Measurements from ENCODE around the gene ZNF549.

Gene ZNF549

DNA sequence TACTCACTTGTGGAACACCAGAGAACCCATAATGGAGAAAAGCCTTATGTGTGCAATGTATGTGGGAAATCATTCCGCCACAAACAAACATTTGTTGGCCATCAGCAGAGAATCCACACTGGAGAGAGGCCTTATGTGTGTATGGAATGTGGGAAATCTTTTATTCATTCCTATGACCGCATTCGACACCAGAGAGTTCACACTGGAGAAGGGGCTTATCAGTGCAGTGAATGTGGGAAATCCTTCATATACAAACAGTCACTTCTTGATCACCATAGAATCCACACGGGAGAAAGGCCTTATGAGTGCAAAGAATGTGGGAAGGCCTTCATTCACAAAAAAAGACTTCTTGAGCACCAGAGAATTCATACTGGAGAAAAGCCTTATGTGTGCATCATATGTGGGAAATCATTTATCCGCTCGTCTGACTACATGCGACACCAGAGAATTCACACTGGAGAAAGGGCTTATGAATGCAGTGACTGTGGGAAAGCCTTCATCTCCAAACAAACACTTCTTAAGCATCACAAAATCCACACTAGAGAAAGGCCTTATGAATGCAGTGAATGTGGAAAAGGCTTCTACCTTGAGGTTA lies 10.9 kb downstream of the ZNF549 start:
- H3K27ac ChIP-seq (ENCODE audit: low read depth, low read length) = no peak overlapping the region
- no peaks in the 10 kb centered on the region for H3K27me3 ChIP-seq (ENCODE audit: low read length)
- H3K4me3 ChIP-seq (ENCODE audit: insufficient read depth, low read length, poor library complexity, severe bottlenecking) = no peak overlapping the region
- H4K20me1 ChIP-seq (ENCODE audit: low read depth, low read length) = no peaks in the 10 kb centered on the region
- H3K79me2 ChIP-seq (ENCODE audit: insufficient read depth, low read length) = no peaks in the 10 kb centered on the region
- H3K9ac ChIP-seq (ENCODE audit: low read length) = no peak overlapping the region
- H3K9me2 ChIP-seq (replicated peaks; ENCODE audit: insufficient read depth, low read length) = no peaks in the 10 kb centered on the region
- no peak for TF ChIP-seq EZH2phosphoT487 (conservative IDR thresholded peaks at IDR 0.05; ENCODE audit: low read length)
- TF ChIP-seq, protein P1, sequence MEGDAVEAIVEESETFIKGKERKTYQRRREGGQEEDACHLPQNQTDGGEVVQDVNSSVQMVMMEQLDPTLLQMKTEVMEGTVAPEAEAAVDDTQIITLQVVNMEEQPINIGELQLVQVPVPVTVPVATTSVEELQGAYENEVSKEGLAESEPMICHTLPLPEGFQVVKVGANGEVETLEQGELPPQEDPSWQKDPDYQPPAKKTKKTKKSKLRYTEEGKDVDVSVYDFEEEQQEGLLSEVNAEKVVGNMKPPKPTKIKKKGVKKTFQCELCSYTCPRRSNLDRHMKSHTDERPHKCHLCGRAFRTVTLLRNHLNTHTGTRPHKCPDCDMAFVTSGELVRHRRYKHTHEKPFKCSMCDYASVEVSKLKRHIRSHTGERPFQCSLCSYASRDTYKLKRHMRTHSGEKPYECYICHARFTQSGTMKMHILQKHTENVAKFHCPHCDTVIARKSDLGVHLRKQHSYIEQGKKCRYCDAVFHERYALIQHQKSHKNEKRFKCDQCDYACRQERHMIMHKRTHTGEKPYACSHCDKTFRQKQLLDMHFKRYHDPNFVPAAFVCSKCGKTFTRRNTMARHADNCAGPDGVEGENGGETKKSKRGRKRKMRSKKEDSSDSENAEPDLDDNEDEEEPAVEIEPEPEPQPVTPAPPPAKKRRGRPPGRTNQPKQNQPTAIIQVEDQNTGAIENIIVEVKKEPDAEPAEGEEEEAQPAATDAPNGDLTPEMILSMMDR (IDR thresholded peaks at IDR 0.05; ENCODE audit: insufficient read depth, low read length, poor library complexity, severe bottlenecking) = no peak
- no peak overlapping the region for H3K4me2 ChIP-seq (ENCODE audit: low read depth, low read length, poor library complexity, severe bottlenecking)
- peaks cover 65% of the 10 kb centered on the region for H3K36me3 ChIP-seq (ENCODE audit: low read length)
- no peak overlapping the region for H2AFZ ChIP-seq (ENCODE audit: low read depth, low read length, severe bottlenecking)
- peaks cover 65% of the 10 kb centered on the region for H3K9me3 ChIP-seq (ENCODE audit: insufficient read depth, low read length)
- no peaks in the 10 kb centered on the region for H3F3A ChIP-seq (ENCODE audit: insufficient read depth)

DNA sequence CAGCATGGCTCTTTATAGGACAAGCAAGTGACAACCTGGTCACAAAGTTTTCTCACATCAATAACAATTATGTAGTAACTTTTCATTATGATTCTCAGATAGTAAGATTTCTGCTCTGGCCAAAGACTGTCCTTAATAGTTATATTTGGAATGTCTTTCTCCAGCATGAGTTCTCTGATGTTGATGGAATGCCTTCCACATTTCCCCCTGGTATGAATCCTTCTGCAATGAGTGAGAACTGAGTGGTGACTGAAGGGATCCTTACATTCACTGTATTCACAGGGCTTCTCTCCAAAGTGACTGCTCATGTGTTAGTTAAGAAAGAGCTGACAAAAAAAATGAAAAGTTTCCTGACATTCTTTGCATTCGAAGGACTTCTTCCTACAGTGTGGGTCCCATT lies 19.4 kb downstream of the ZNF549 start:
- no peak for TF ChIP-seq EZH2phosphoT487 (conservative IDR thresholded peaks at IDR 0.05; ENCODE audit: low read length)
- TF ChIP-seq, protein P1 (IDR thresholded peaks at IDR 0.05; ENCODE audit: insufficient read depth, low read length, poor library complexity, severe bottlenecking) = no peak
- H2AFZ ChIP-seq (ENCODE audit: low read depth, low read length, severe bottlenecking) = no peak overlapping the region
- H3K4me3 ChIP-seq (ENCODE audit: insufficient read depth, low read length, poor library complexity, severe bottlenecking) = no peak overlapping the region
- no peaks in the 10 kb centered on the region for H3K9me2 ChIP-seq (replicated peaks; ENCODE audit: insufficient read depth, low read length)
- H3K27ac ChIP-seq (ENCODE audit: low read depth, low read length) = no peak overlapping the region
- peaks cover 60% of the 10 kb centered on the region; the same call in 1 of the 2 replicates for H3K9me3 ChIP-seq (ENCODE audit: insufficient read depth, low read length)
- no peaks in the 10 kb centered on the region for H3K27me3 ChIP-seq (ENCODE audit: low read length)
- no peaks in the 10 kb centered on the region for H3F3A ChIP-seq (ENCODE audit: insufficient read depth)
- H3K9ac ChIP-seq (ENCODE audit: low read length) = no peak overlapping the region
- no peak overlapping the region for H3K4me2 ChIP-seq (ENCODE audit: low read depth, low read length, poor library complexity, severe bottlenecking)
- no peaks in the 10 kb centered on the region for H3K79me2 ChIP-seq (ENCODE audit: insufficient read depth, low read length)
- no peaks in the 10 kb centered on the region for H4K20me1 ChIP-seq (ENCODE audit: low read depth, low read length)
- peaks cover 70% of the 10 kb centered on the region for H3K36me3 ChIP-seq (ENCODE audit: low read length)

DNA sequence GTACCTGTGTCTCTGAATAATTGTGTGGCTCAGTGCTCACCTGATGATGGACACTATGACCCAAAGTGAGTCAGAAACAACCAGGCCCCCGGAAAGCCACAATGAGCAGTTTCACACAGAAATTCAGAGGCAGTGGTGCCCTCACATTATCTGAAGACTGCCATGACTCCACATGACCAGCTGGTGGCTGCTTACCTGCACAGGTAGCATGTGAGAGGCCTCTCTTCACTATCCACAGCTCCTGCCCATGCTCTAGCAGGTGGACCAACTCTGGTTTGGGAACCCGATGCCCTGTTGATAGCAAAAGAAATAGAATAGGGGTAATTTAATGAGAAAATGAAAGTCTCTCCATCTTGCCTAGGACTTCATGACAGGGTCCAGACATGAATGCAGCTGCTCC lies 25.3 kb downstream of the ZNF549 start:
- Histone ChIP-seq H3K36me3 (ENCODE audit: low read length) (peaks cover 23% of the 10 kb centered on the region), H3K9me3 (ENCODE audit: insufficient read depth, low read length) (peaks cover 8% of the 10 kb centered on the region; the same call in 1 of the 2 replicates), H3K4me2 (ENCODE audit: low read depth, low read length, poor library complexity, severe bottlenecking) (no peak overlapping the region)

More for the DNA sequence above, 25.3 kb downstream of the ZNF549 start:
- H4K20me1 ChIP-seq (ENCODE audit: low read depth, low read length) = no peaks in the 10 kb centered on the region
- TF ChIP-seq, protein P1 (IDR thresholded peaks at IDR 0.05; ENCODE audit: insufficient read depth, low read length, poor library complexity, severe bottlenecking) = no peak
- TF ChIP-seq EZH2phosphoT487 (conservative IDR thresholded peaks at IDR 0.05; ENCODE audit: low read length) = no peak
- H3F3A ChIP-seq (ENCODE audit: insufficient read depth) = no peaks in the 10 kb centered on the region
- H3K79me2 ChIP-seq (ENCODE audit: insufficient read depth, low read length) = no peaks in the 10 kb centered on the region
- H3K9me2 ChIP-seq (replicated peaks; ENCODE audit: insufficient read depth, low read length) = no peaks in the 10 kb centered on the region
- H3K4me3 ChIP-seq (ENCODE audit: insufficient read depth, low read length, poor library complexity, severe bottlenecking) = no peak overlapping the region
- no peak overlapping the region for H2AFZ ChIP-seq (ENCODE audit: low read depth, low read length, severe bottlenecking)
- H3K27me3 ChIP-seq (ENCODE audit: low read length) = no peaks in the 10 kb centered on the region
- no peak overlapping the region for H3K9ac ChIP-seq (ENCODE audit: low read length)
- no peak overlapping the region for H3K27ac ChIP-seq (ENCODE audit: low read depth, low read length)
